H1 (cell line): ENCODE results near the gene SSRP1. TPM values are rescaled to one million over a fixed set of nuclear protein-coding genes. Genes with fewer than 3 reads are reported as not detected.
A peak's percentile ranks its signal among the peaks of the same experiment; 100 is the strongest.

Source experiments
- CTCF ChIA-PET: fragments of 300-600 bp; sonication (Branson Sonifier 250); formaldehyde crosslinking; loops from one replicate; lab custom pipeline; 2021; ENCODE audit not compliant: partially characterized antibody; lab: Charles Lee
- POLR2A ChIA-PET: fragments of 300-600 bp; sonication (Branson Sonifier 250); formaldehyde crosslinking; loops from one replicate; lab custom pipeline; 2021; ENCODE audit warnings: inconsistent platforms; ENCODE audit not compliant: partially characterized antibody; lab: Charles Lee
- DNase-seq, 2 experiments: peaks; one replicate each; pipeline versions ENCODE4 v3.0.0 to v3.0.0-alpha.2; 2010 to 2022; ENCODE audit warnings: low spot score in 2 of 2, low read depth in 1 of 2, mixed read lengths in 1 of 2
- FAIRE-seq: peaks from 2 replicates; lab custom pipeline; 2011; peaks lifted over from hg19 to GRCh38; lab: Jason Lieb, UNC
- H2AFZ ChIP-seq: 2 replicates; pipeline ENCODE4 v1.8.1; 2012; ENCODE audit warnings: low read length, inconsistent platforms
- H2AK5ac ChIP-seq: 2 replicates; pipeline ENCODE4 v1.6.1; 2013; ENCODE audit warnings: low read depth, low read length
- H2BK120ac ChIP-seq: replicated peaks from 2 replicates; pipeline ENCODE3; 2013; ENCODE audit warnings: low read depth, low read length, inconsistent platforms
- H2BK12ac ChIP-seq: 2 replicates; pipeline ENCODE4 v1.6.1; 2013; ENCODE audit warnings: low read depth, low read length
- H2BK15ac ChIP-seq: 2 replicates; pipeline ENCODE4 v1.6.1; 2013; ENCODE audit warnings: low read length
- H2BK20ac ChIP-seq: 2 replicates; pipeline ENCODE4 v1.6.1; 2013; ENCODE audit warnings: low read length
- H2BK5ac ChIP-seq: 2 replicates; pipeline ENCODE4 v1.6.1; 2013; ENCODE audit warnings: low read depth, low read length
- H3K14ac ChIP-seq: 2 replicates; pipeline ENCODE4 v1.6.1; 2013; ENCODE audit warnings: inconsistent platforms; ENCODE audit not compliant: insufficient read length
- H3K18ac ChIP-seq: 2 replicates; pipeline ENCODE4 v1.6.1; 2013; ENCODE audit warnings: low read length; ENCODE audit errors: extremely low read depth
- H3K23ac ChIP-seq: 2 replicates; pipeline ENCODE4 v1.6.1; 2013; ENCODE audit warnings: inconsistent platforms; ENCODE audit not compliant: insufficient read length
- H3K23me2 ChIP-seq: 2 replicates; pipeline ENCODE4 v1.6.1; 2013; ENCODE audit warnings: low read depth, low read length
- H3K27ac ChIP-seq: 2 replicates; pipeline ENCODE4 v1.6.1; 2011; ENCODE audit warnings: low read depth, low read length, inconsistent platforms
- H3K27me3 ChIP-seq, 4 experiments: replicated peaks in 1 of 4; 1 replicate in 1 of 4; 2 replicates in 3 of 4; pipeline versions ENCODE4 v1.6.1 to v1.8.1; 2011 to 2013; ENCODE audit warnings: low read length in 3 of 4, mild to moderate bottlenecking in 3 of 4, inconsistent platforms in 2 of 4, mixed read lengths in 2 of 4, moderate library complexity in 1 of 4; ENCODE audit not compliant: control insufficient read depth in 3 of 4, insufficient read depth in 3 of 4; ENCODE audit errors: extremely low read depth in 1 of 4
- H3K36me3 ChIP-seq, 4 experiments: 2 replicates each; pipeline versions ENCODE4 v1.6.1 to v1.8.1; 2011 to 2013; ENCODE audit warnings: mild to moderate bottlenecking in 4 of 4, low read length in 3 of 4, moderate library complexity in 2 of 4, control low read depth in 1 of 4, inconsistent platforms in 1 of 4; ENCODE audit not compliant: insufficient read depth in 4 of 4, control insufficient read depth in 2 of 4
- H3K4ac ChIP-seq: replicated peaks from 2 replicates; pipeline ENCODE3; 2013; ENCODE audit warnings: low read length, low read depth, mixed read lengths, inconsistent platforms; ENCODE audit not compliant: insufficient read length
- H3K4me1 ChIP-seq, 4 experiments: replicated peaks in 1 of 4; 1 replicate in 1 of 4; 2 replicates in 3 of 4; pipeline versions ENCODE4 v1.6.1 to v1.8.1; 2011 to 2013; ENCODE audit warnings: low read length in 3 of 4, inconsistent platforms in 2 of 4, mixed read lengths in 1 of 4; ENCODE audit not compliant: insufficient read depth in 4 of 4, control insufficient read depth in 3 of 4
- H3K4me2 ChIP-seq, 2 experiments: 2 replicates each; pipeline versions ENCODE4 v1.6.1 to v1.8.1; 2011 to 2013; ENCODE audit warnings: low read depth in 2 of 2, low read length in 2 of 2, control low read depth in 1 of 2, inconsistent platforms in 1 of 2, mild to moderate bottlenecking in 1 of 2; ENCODE audit not compliant: insufficient read depth in 1 of 2
- H3K4me3 ChIP-seq, 4 experiments: fragments of 200-600, 300-600 bp in 1 of 4; sonication (generic), shearing (Covaris generic), sonication (Bioruptor Twin) in 1 of 4; 2 replicates each; pipeline versions ENCODE4 v1.5.1 to v1.8.1; 2011 to 2016; ENCODE audit warnings: low read length in 4 of 4, low read depth in 3 of 4, control low read depth in 2 of 4, inconsistent platforms in 2 of 4, mild to moderate bottlenecking in 2 of 4, mixed read lengths in 1 of 4, moderate library complexity in 1 of 4; ENCODE audit not compliant: insufficient read depth in 2 of 4; ENCODE audit errors: extremely low read depth in 1 of 4
- H3K56ac ChIP-seq: replicated peaks from 2 replicates; pipeline ENCODE3; 2013; ENCODE audit warnings: low read depth, mild to moderate bottlenecking, mixed read lengths, low read length, inconsistent platforms; ENCODE audit not compliant: insufficient read length
- H3K79me1 ChIP-seq: 2 replicates; pipeline ENCODE4 v1.6.1; 2013; ENCODE audit warnings: low read depth, low read length, control low read depth
- H3K79me2 ChIP-seq, 2 experiments: 2 replicates each; pipeline versions ENCODE4 v1.6.1 to v1.8.1; 2012 to 2013; ENCODE audit warnings: low read length in 2 of 2, mild to moderate bottlenecking in 2 of 2, inconsistent platforms in 1 of 2; ENCODE audit not compliant: insufficient read depth in 2 of 2, control insufficient read depth in 1 of 2
- H3K9ac ChIP-seq, 4 experiments: replicated peaks in 1 of 4; 1 replicate in 1 of 4; 2 replicates in 3 of 4; pipeline versions ENCODE4 v1.6.1 to v1.8.1; 2011 to 2013; ENCODE audit warnings: low read depth in 3 of 4, low read length in 3 of 4, control low read depth in 2 of 4, mild to moderate bottlenecking in 2 of 4, moderate library complexity in 2 of 4, inconsistent platforms in 1 of 4; ENCODE audit errors: extremely low read depth in 1 of 4
- H3K9me3 ChIP-seq, 2 experiments: 2 replicates each; pipeline versions ENCODE4 v1.6.1 to v1.8.1; 2012 to 2013; ENCODE audit warnings: mild to moderate bottlenecking in 2 of 2, moderate library complexity in 2 of 2, control low read depth in 1 of 2, inconsistent platforms in 1 of 2, low read depth in 1 of 2, low read length in 1 of 2, mixed read lengths in 1 of 2; ENCODE audit not compliant: insufficient read depth in 2 of 2
- H4K20me1 ChIP-seq, 2 experiments: replicated peaks in 1 of 2; 2 replicates each; pipeline versions ENCODE3 to v1.8.1; 2011 to 2013; ENCODE audit warnings: inconsistent platforms in 2 of 2, low read length in 2 of 2, mild to moderate bottlenecking in 1 of 2; ENCODE audit not compliant: insufficient read depth in 2 of 2, control insufficient read depth in 1 of 2
- H4K5ac ChIP-seq: 2 replicates; pipeline ENCODE4 v1.6.1; 2013; ENCODE audit warnings: low read length, low read depth, mixed read lengths, inconsistent platforms; ENCODE audit not compliant: insufficient read length
- H4K8ac ChIP-seq: 2 replicates; pipeline ENCODE4 v1.8.0; 2013; ENCODE audit warnings: mild to moderate bottlenecking, moderate library complexity, low read length, inconsistent platforms; ENCODE audit not compliant: insufficient read depth; ENCODE audit errors: extremely low read depth
- H4K91ac ChIP-seq: replicated peaks from 2 replicates; pipeline ENCODE3; 2013; ENCODE audit warnings: low read length, mixed read lengths, inconsistent platforms; ENCODE audit not compliant: insufficient read length
- CTCF ChIP-seq, 3 experiments: IDR thresholded peaks; 1 replicate in 2 of 3; 2 replicates in 1 of 3; pipeline versions ENCODE4 v1.5.1 to v1.6.1; 2011; ENCODE audit warnings: low read length in 3 of 3, mild to moderate bottlenecking in 3 of 3, inconsistent platforms in 2 of 3, low read depth in 1 of 3, moderate library complexity in 1 of 3; ENCODE audit not compliant: insufficient read depth in 1 of 3; ENCODE audit errors: control extremely low read depth in 1 of 3
- KDM5A ChIP-seq: fragments of 200-600 bp; IDR thresholded peaks from 2 replicates; pipeline ENCODE4 v1.7.1; 2012; ENCODE audit warnings: mild to moderate bottlenecking, low read length, inconsistent platforms, mixed read lengths
- MAX ChIP-seq: IDR thresholded peaks from 2 replicates; pipeline ENCODE4 v1.6.1; 2012; ENCODE audit warnings: inconsistent platforms
- NRF1 ChIP-seq: IDR thresholded peaks from 2 replicates; pipeline ENCODE4 v1.6.1; 2011; ENCODE audit warnings: mild to moderate bottlenecking, low read depth, low read length, improper control_type of control experiment
- PHF8 ChIP-seq: fragments of 200-600 bp; sonication (generic); conservative IDR thresholded peaks from 2 replicates; pipeline ENCODE4 v1.7.1; 2012; ENCODE audit warnings: low read depth, mild to moderate bottlenecking, inconsistent platforms, low read length, moderate library complexity
- USF2 ChIP-seq: IDR thresholded peaks from 2 replicates; pipeline ENCODE4 v1.6.1; 2011; ENCODE audit warnings: low read length, improper control_type of control experiment
- WGBS, 2 experiments: shearing (Covaris generic) in 1 of 2; methylation state at CpG; one replicate each; pipeline versions ENCODE4 v1.1.6 to v1.1.7; 2013 to 2015; ENCODE audit warnings: low lambda C conversion rate in 2 of 2, mixed read lengths in 2 of 2, inconsistent platforms in 1 of 2, low coverage in 1 of 2, missing lambda C conversion rate in 1 of 2; ENCODE audit not compliant: insufficient replicate concordance in 2 of 2, insufficient coverage in 1 of 2, insufficient read length in 1 of 2; ENCODE audit errors: extremely low coverage in 1 of 2, missing lambda C conversion rate in 1 of 2; 5-methylcytosine and 5-hydroxymethylcytosine counted together
- polyA plus RNA-seq, 7 experiments: library from polyadenylated mRNA; depleted of rRNA in 3 of 7; stranded (reverse) in 5 of 7; unstranded in 2 of 7; fragments of >200 nt in 5 of 7; fragments of 200-250 nt in 2 of 7; gene quantifications; 1 replicate in 5 of 7; 2 replicates in 1 of 7; 4 replicates in 1 of 7; pipeline versions ENCODE4 v1.2.1 to v1.2.3, GENCODE V29; 2011 to 2013; ENCODE audit warnings: missing spikeins in 2 of 7, mixed read lengths in 2 of 7
- total RNA-seq: library from RNA; stranded (reverse); fragmentation: NEBNext Ultra II Directional; extraction: Animal tissue kit (Norgen Biotek cat#: 25700); gene quantifications from 2 replicates; pipeline ENCODE4 v1.2.1, GENCODE V29; 2021

Gene SSRP1
- total and polyA plus RNA-seq, 2 of the 8 experiments (the other 6 are each of a cell fraction or from before 2014, with no cell fraction given): 259 to 281 TPM

GRCh38 chr11:57349491-57350274 is 14.0 kb upstream of the SSRP1 start:
- peak overlapping the region; percentile 77; the same call in 1 of the 2 replicates for H2BK12ac ChIP-seq
- H2BK5ac ChIP-seq: peak overlapping the region; percentile 84; the same call in 1 of the 2 replicates
- peaks cover 3 to 4% (median 4%) of the 10 kb centered on the region in 4 experiments; a peak in 6 of 7 replicates for H3K4me1 ChIP-seq
- peak overlapping the region; percentile 97; the same call in 1 of the 2 replicates for H2BK15ac ChIP-seq
- H2BK120ac ChIP-seq: no peak overlapping the region
- H2AK5ac ChIP-seq: no peak overlapping the region
- no peak overlapping the region for H3K23ac ChIP-seq
- H3K23me2 ChIP-seq: peaks cover 3% of the 10 kb centered on the region
- H3K4me2 ChIP-seq: peak overlapping the region; percentile 42 to 97
- FAIRE-seq (no peak), DNase-seq (peak in 1 of 2 experiments; percentile 98)
- peak overlapping the region; percentile 89 for H3K18ac ChIP-seq
- no peaks in the 10 kb centered on the region for H3K9me3 ChIP-seq
- no peak overlapping the region for H3K56ac ChIP-seq
- peak overlapping the region; percentile 95; the same call in 1 of the 2 replicates for H2BK20ac ChIP-seq
- 17% methylated on average over 31 of the region's 31 CpGs; no CpG with 5 or more reads in 1 of the 2 experiments for WGBS, 2 experiments
- POLR2A ChIA-PET: interaction anchor here (1.0 to 1.2 kb wide), 3 partner anchors 15 to 34 kb away, joined by 3 to 4 read pairs (median 3); no protein-coding TSS in a partner anchor
- H4K5ac ChIP-seq: no peak overlapping the region
- H3K4ac ChIP-seq: no peak overlapping the region
- H3K27ac ChIP-seq: no peak overlapping the region; the same call in 1 of the 2 replicates
- H3K14ac ChIP-seq: no peak overlapping the region
- H2AFZ ChIP-seq: peak overlapping the region; percentile 99
- peak overlapping the region; percentile 42; the same call in 1 of the 2 replicates for H4K8ac ChIP-seq
- no peaks in the 10 kb centered on the region for H3K79me2 ChIP-seq
- H3K79me1 ChIP-seq: no peaks in the 10 kb centered on the region
- H3K36me3 ChIP-seq: no peaks in the 10 kb centered on the region
- peaks cover 0 to 6% (median 4%) of the 10 kb centered on the region in 4 experiments; a peak in 4 of 7 replicates for H3K27me3 ChIP-seq
- H3K4me3 ChIP-seq: peak overlapping the region; percentile 28 to 55 (median 48); a peak in 7 of 8 replicates
- no peaks in the 10 kb centered on the region for H4K20me1 ChIP-seq
- peak overlapping the region in 3 of 4 experiments; percentile 35 to 48 (median 48); a peak in 2 of 7 replicates for H3K9ac ChIP-seq
- CTCF ChIA-PET: interaction anchor here (0.6 to 3.1 kb wide), 23 partner anchors 10 to 470 kb away, joined by 3 to 24 read pairs (median 4); partner anchors contain the start of genes P2RX3 and RTN4RL2
- H4K91ac ChIP-seq: peak overlapping the region; percentile 83
- TF ChIP-seq MAX (no peak), CTCF (IDR thresholded peaks at IDR 0.05; ENCODE audit: control extremely low read depth in 1 of 3, insufficient read depth in 1 of 3, low read depth in 1 of 3, low read length in 3 of 3) (peak; percentile 71 to 93 (median 84)), KDM5A (no peak), NRF1 (no peak), USF2 (no peak), PHF8 (0 out of 2 replicates have a peak, but pooled peaks have one; percentile 44)
